Keratinocyte (primary cell): ENCODE measurements around the gene CPSF2. TPM values are rescaled to one million over a fixed set of nuclear protein-coding genes. Genes with fewer than 3 reads are reported as not detected.

ENCODE experiments used
- DNase-seq: peaks from one replicate; pipeline ENCODE4 v3.0.0-alpha.2; 2011; ENCODE audit warnings: low read depth, missing footprints, low spot score
- FAIRE-seq: peaks from 2 replicates; lab custom pipeline; 2011; peaks lifted over from hg19 to GRCh38; lab: Jason Lieb, UNC
- H2AFZ ChIP-seq: 2 replicates; pipeline ENCODE4 v1.6.0; 2012; ENCODE audit warnings: low read length, control low read depth, inconsistent platforms; ENCODE audit not compliant: control insufficient read depth
- H3K27ac ChIP-seq: 2 replicates; pipeline ENCODE4 v1.5.1; 2011; ENCODE audit warnings: low read length; ENCODE audit not compliant: control insufficient read depth, insufficient read depth
- H3K27me3 ChIP-seq: 3 replicates; pipeline ENCODE4 v1.6.0; 2011; ENCODE audit warnings: low read length; ENCODE audit not compliant: control insufficient read depth, insufficient read depth; ENCODE audit errors: extremely low read depth
- H3K36me3 ChIP-seq, 2 experiments: 2 replicates in 1 of 2; 3 replicates in 1 of 2; pipeline ENCODE4 v1.5.1; 2011; ENCODE audit warnings: low read length in 2 of 2, mild to moderate bottlenecking in 1 of 2; ENCODE audit not compliant: control insufficient read depth in 2 of 2, insufficient read depth in 2 of 2; ENCODE audit errors: extremely low read depth in 1 of 2
- H3K4me1 ChIP-seq: 3 replicates; pipeline ENCODE4 v1.5.1; 2011; ENCODE audit warnings: low read length; ENCODE audit not compliant: control insufficient read depth, insufficient read depth; ENCODE audit errors: extremely low read depth
- H3K4me2 ChIP-seq: 3 replicates; pipeline ENCODE4 v1.6.0; 2011; ENCODE audit warnings: low read depth, low read length; ENCODE audit not compliant: control insufficient read depth, insufficient read depth; ENCODE audit errors: extremely low read depth
- H3K4me3 ChIP-seq, 3 experiments: fragments of 200-600 bp in 1 of 3; sonication (generic) in 1 of 3; 2 replicates in 2 of 3; 3 replicates in 1 of 3; pipeline ENCODE4 v1.5.1; 2011 to 2016; ENCODE audit warnings: low read length in 3 of 3, mild to moderate bottlenecking in 3 of 3, control low read depth in 2 of 3, inconsistent platforms in 1 of 3, low read depth in 1 of 3, mixed read lengths in 1 of 3, mixed run types in 1 of 3, moderate library complexity in 1 of 3; ENCODE audit not compliant: control insufficient read depth in 2 of 3, insufficient read depth in 2 of 3; ENCODE audit errors: extremely low read depth in 1 of 3
- H3K79me2 ChIP-seq: 2 replicates; pipeline ENCODE4 v1.6.0; 2012; ENCODE audit warnings: low read length; ENCODE audit not compliant: control insufficient read depth, insufficient read depth
- H3K9ac ChIP-seq: 3 replicates; pipeline ENCODE4 v1.6.0; 2011; ENCODE audit warnings: low read length; ENCODE audit not compliant: control insufficient read depth, insufficient read depth; ENCODE audit errors: extremely low read depth
- H3K9me1 ChIP-seq: 3 replicates; pipeline ENCODE4 v1.6.0; 2011; ENCODE audit warnings: low read length; ENCODE audit not compliant: control insufficient read depth, insufficient read depth; ENCODE audit errors: extremely low read depth
- H3K9me3 ChIP-seq: 2 replicates; pipeline ENCODE4 v1.5.1; 2012; ENCODE audit warnings: low read depth, low read length; ENCODE audit not compliant: control insufficient read depth
- H4K20me1 ChIP-seq: 3 replicates; pipeline ENCODE4 v1.6.0; 2011; ENCODE audit warnings: low read length; ENCODE audit not compliant: control insufficient read depth, insufficient read depth; ENCODE audit errors: extremely low read depth
- CTCF ChIP-seq, 3 experiments: IDR thresholded peaks in 1 of 3; conservative IDR thresholded peaks in 1 of 3; optimal IDR thresholded peaks in 1 of 3; 2 replicates in 2 of 3; 3 replicates in 1 of 3; pipeline versions ENCODE3 to v1.5.1; 2011; ENCODE audit warnings: low read length in 3 of 3, mild to moderate bottlenecking in 3 of 3, moderate library complexity in 2 of 3, control low read depth in 1 of 3, inconsistent platforms in 1 of 3; ENCODE audit not compliant: insufficient read depth in 2 of 3; ENCODE audit errors: extremely low read depth in 1 of 3
- EZH2 ChIP-seq: IDR thresholded peaks from one replicate; pipeline ENCODE4 v1.6.1; 2012; ENCODE audit warnings: inconsistent platforms, mild to moderate bottlenecking, low read length, moderate library complexity
- dilution Hi-C: fragments of 300-500 bp; cut with MboI; formaldehyde crosslinking; loops from one replicate; pipeline ENCODE4 v1.7.0; 2020; ENCODE audit warnings: low sequenced_read_pairs; ENCODE audit not compliant: extremely low pct_ligation_motif_present
- polyA plus RNA-seq, 5 experiments: library from polyadenylated mRNA; depleted of rRNA in 3 of 5; stranded (reverse) in 3 of 5; stranded (forward) in 1 of 5; unstranded in 1 of 5; fragments of >200 nt; gene quantifications; 1 replicate in 1 of 5; 2 replicates in 3 of 5; 3 replicates in 1 of 5; pipeline versions ENCODE4 v1.2.1 to v1.2.3, GENCODE V29; 2011 to 2012; ENCODE audit warnings: missing spikeins in 2 of 5, low read depth in 1 of 5, low replicate concordance in 1 of 5

Gene CPSF2
- polyA plus RNA-seq, 1 donor (not counting 4 experiments of a cell fraction or from before 2014, with no cell fraction given), result 67.9 TPM

- Histone ChIP-seq H4K20me1 (no peaks in the 10 kb centered on the region), H3K9me1 (no peaks in the 10 kb centered on the region), H3K79me2 (no peaks in the 10 kb centered on the region), H3K4me2 (no peak overlapping the region), H3K4me1 (no peaks in the 10 kb centered on the region), H3K9ac (no peak overlapping the region), H3K9me3 (no peaks in the 10 kb centered on the region), H3K27me3 (no peaks in the 10 kb centered on the region), H3K4me3 (no peak overlapping the region), H3K27ac (no peak overlapping the region), H3K36me3 (no peaks in the 10 kb centered on the region), H2AFZ (no peak overlapping the region)
- no peak for TF ChIP-seq EZH2
- TF ChIP-seq CTCF (optimal IDR thresholded peaks at IDR 0.05 in 1 of 3, IDR thresholded peaks at IDR 0.05 in 1 of 3, conservative IDR thresholded peaks at IDR 0.05 in 1 of 3; ENCODE audit: extremely low read depth in 1 of 3, insufficient read depth in 2 of 3, low read length in 3 of 3), result no peak
- FAIRE-seq (no peak), DNase-seq (no peak)
- dilution Hi-C loops, result loop anchor here (5.0 kb wide), 1 partner anchor 52 kb away; no protein-coding TSS in a partner anchor
Observed at GRCh38 chr14:92215579-92215978, 93.8 kb downstream of the CPSF2 start.

- H4K20me1 ChIP-seq, result no peaks in the 10 kb centered on the region
- no peaks in the 10 kb centered on the region for H3K4me1 ChIP-seq
- no peaks in the 10 kb centered on the region for H3K9me3 ChIP-seq
- H3K4me3 ChIP-seq, result no peak overlapping the region
- H3K79me2 ChIP-seq, result no peaks in the 10 kb centered on the region
- no peak overlapping the region for H3K9ac ChIP-seq
- dilution Hi-C loops, result loop anchor here (5.0 kb wide), 1 partner anchor 49 kb away; no protein-coding TSS in a partner anchor
- no peak for FAIRE-seq
- H2AFZ ChIP-seq, result no peak overlapping the region
- H3K36me3 ChIP-seq, result no peaks in the 10 kb centered on the region
- no peak overlapping the region for H3K27ac ChIP-seq
- no peaks in the 10 kb centered on the region for H3K27me3 ChIP-seq
- DNase-seq, result no peak
- H3K9me1 ChIP-seq, result no peaks in the 10 kb centered on the region
- TF ChIP-seq EZH2 (no peak), CTCF (optimal IDR thresholded peaks at IDR 0.05 in 1 of 3, IDR thresholded peaks at IDR 0.05 in 1 of 3, conservative IDR thresholded peaks at IDR 0.05 in 1 of 3; ENCODE audit: extremely low read depth in 1 of 3, insufficient read depth in 2 of 3, low read length in 3 of 3) (no peak)
- H3K4me2 ChIP-seq, result no peak overlapping the region
Observed at GRCh38 chr14:92217936-92218335, 96.2 kb downstream of the CPSF2 start.

Other genes with a start within 250 kb of the CPSF2 start
- gene FBLN5, start 174.3 kb upstream of the CPSF2 start, polyA plus RNA-seq, result 0.10 to 0.31 TPM (median 0.27 TPM) in 3 replicates
- gene TRIP11, start 81.9 kb upstream of the CPSF2 start, polyA plus RNA-seq, result 15.9 to 25.3 TPM (median 20.7 TPM) in 3 replicates
- 13.6 to 27.6 TPM (median 17.4 TPM) in 3 replicates for gene ATXN3, start 15.4 kb upstream of the CPSF2 start, polyA plus RNA-seq
- 269 to 555 TPM (median 393 TPM) in 3 replicates for gene NDUFB1, start 263 bp upstream of the CPSF2 start, polyA plus RNA-seq
- 0.08 to 0.12 TPM (median 0.10 TPM) in 3 replicates for gene SLC24A4, start 201.2 kb downstream of the CPSF2 start, polyA plus RNA-seq